NCI-H2227 (cell line): ENCODE measurements around the gene BGLAP.

Experiments used
- DNase-seq: peaks from one replicate; lab custom pipeline; 2025; ENCODE audit not compliant: unreplicated experiment; lab: John Stamatoyannopoulos, UW

Gene BGLAP

DNA sequence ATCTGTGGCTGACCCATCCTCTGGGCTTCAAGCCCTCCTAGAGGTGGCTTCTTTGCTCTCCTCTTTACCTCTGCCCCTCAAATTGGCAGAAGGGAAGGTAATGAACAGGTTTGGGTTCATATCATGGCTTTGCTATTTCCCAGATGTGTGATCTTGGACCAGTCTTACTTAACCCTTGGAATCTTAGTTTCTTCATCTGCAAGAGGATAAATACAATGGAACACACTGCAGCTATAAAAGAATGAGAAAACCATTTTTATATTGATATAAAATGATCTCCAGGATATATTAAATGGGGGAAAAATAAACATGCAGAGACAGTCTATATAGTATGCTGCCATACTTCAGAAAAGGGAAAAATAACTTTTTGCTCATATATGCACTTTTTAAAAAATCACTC lies 47.9 kb downstream of the BGLAP start:
- DNase-seq: no peak

DNA sequence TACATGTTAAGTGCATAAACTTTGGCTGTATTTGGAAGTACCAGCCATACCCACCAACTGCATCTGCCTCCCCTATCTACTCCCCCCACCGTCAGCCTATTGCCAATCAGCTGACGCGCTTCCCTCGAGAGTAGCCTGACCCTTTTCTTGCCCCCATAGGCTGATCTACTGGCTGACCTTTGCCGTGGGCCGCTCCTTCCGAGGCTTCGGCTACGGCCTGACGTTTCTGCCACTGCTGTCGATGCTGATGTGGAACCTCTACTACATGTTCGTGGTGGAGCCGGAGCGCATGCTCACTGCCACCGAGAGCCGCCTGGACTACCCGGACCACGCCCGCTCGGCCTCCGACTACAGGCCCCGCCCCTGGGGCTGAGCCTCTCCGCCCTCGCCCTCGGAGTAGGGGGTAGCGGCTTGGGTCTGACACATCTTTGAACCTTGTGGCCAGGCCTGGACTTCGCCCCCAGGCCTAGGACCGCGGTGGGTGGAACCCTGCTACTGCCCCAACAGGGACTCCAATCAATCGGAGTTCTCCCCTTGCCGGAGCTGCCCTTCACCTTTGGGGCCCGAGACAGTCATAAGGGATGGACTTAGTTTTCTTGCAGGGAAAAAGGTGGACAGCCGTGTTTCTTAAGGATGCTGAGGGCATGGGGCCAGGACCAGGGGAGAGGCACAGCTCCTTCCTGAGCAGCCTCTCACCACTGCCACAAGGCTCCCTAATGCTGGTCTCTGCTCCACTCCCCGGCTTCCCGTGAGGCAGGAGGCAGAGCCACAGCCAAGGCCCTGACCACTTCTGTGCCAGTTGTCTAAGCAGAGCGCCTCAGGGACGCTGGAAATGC lies 49.5 kb downstream of the BGLAP start:
- peak; percentile 90 for DNase-seq
